Hepatocyte (in vitro differentiated cells): ENCODE measurements around the gene MUC5AC. TPM values are rescaled to one million over a fixed set of nuclear protein-coding genes. Genes with fewer than 3 reads are reported as not detected.

Experiments used
- DNase-seq: peaks from one replicate; pipeline ENCODE4 v3.0.0-alpha.2; 2016; ENCODE audit warnings: low spot score
- H2AFZ ChIP-seq: fragments of 200-600 bp; sonication (generic); 2 replicates; pipeline ENCODE4 v1.6.0; 2016; ENCODE audit warnings: antibody characterized with exemption, mild to moderate bottlenecking
- H3K27ac ChIP-seq: fragments of 200-600 bp; sonication (generic); 2 replicates; pipeline ENCODE4 v1.5.1; 2016; ENCODE audit warnings: mild to moderate bottlenecking
- H3K27me3 ChIP-seq: fragments of 200-600 bp; sonication (generic); 2 replicates; pipeline ENCODE4 v1.6.1; 2016
- H3K36me3 ChIP-seq: fragments of 200-600 bp; sonication (generic); replicated peaks from 2 replicates; pipeline ENCODE4 v1.5.1; 2016; ENCODE audit warnings: low read depth; ENCODE audit not compliant: insufficient read depth
- H3K4me1 ChIP-seq: fragments of 200-600 bp; sonication (generic); 2 replicates; pipeline ENCODE4 v1.5.1; 2016; ENCODE audit warnings: mild to moderate bottlenecking, moderate library complexity; ENCODE audit not compliant: insufficient read depth
- H3K4me2 ChIP-seq: fragments of 200-600 bp; sonication (generic); 2 replicates; pipeline ENCODE4 v1.6.0; 2016
- H3K4me3 ChIP-seq: fragments of 200-600 bp; sonication (generic); 2 replicates; pipeline ENCODE4 v1.5.1; 2016; ENCODE audit warnings: mild to moderate bottlenecking
- H3K79me2 ChIP-seq: fragments of 200-600 bp; sonication (generic); 2 replicates; pipeline ENCODE4 v1.6.0; 2017; ENCODE audit warnings: mild to moderate bottlenecking
- H3K9me2 ChIP-seq: fragments of 200-600 bp; sonication (generic); replicated peaks from 2 replicates; pipeline ENCODE4 v1.6.0; 2017; ENCODE audit warnings: mild to moderate bottlenecking; ENCODE audit not compliant: insufficient read depth
- H3K9me3 ChIP-seq: fragments of 200-600 bp; sonication (generic); 2 replicates; pipeline ENCODE4 v1.5.1; 2016; ENCODE audit warnings: low read depth, mild to moderate bottlenecking
- H4K20me1 ChIP-seq: fragments of 200-600 bp; sonication (generic); 2 replicates; pipeline ENCODE4 v1.6.0; 2016; ENCODE audit warnings: mild to moderate bottlenecking; ENCODE audit not compliant: insufficient read depth, poor library complexity, severe bottlenecking
- EZH2 ChIP-seq: fragments of 200-600 bp; sonication (generic); IDR thresholded peaks from 2 replicates; pipeline ENCODE4 v1.6.1; 2016; ENCODE audit warnings: antibody characterized with exemption, mild to moderate bottlenecking, borderline replicate concordance
- EZH2phosphoT487 ChIP-seq: fragments of 200-600 bp; sonication (generic); IDR thresholded peaks from one replicate; pipeline ENCODE4 v1.6.1; 2018; ENCODE audit warnings: antibody characterized with exemption, mild to moderate bottlenecking, low read depth, moderate library complexity; ENCODE audit not compliant: unreplicated experiment, severe bottlenecking
- WGBS: methylation state at CpG from one replicate; pipeline ENCODE4 v1.1.6; 2016; ENCODE audit warnings: low lambda C conversion rate; ENCODE audit errors: missing lambda C conversion rate; 5-methylcytosine and 5-hydroxymethylcytosine counted together
- polyA plus RNA-seq: library from polyadenylated mRNA; unstranded; fragments of >200 nt; fragmentation: Nextera tagmentation; extraction: Ambion mirVana; gene quantifications from 2 replicates; pipeline ENCODE4 v1.2.1, GENCODE V29; 2016
- total RNA-seq: library from RNA; depleted of rRNA; stranded (reverse); fragments of >200 nt; gene quantifications from 2 replicates; pipeline ENCODE4 v1.2.3, GENCODE V29; 2014
- TF ChIP-seq, protein P1 (sequence below): fragments of 200-600 bp; sonication (generic); IDR thresholded peaks from 2 replicates; pipeline ENCODE4 v1.5.1; 2016; ENCODE audit warnings: antibody characterized with exemption, mild to moderate bottlenecking; ENCODE audit not compliant: poor library complexity

Gene MUC5AC
- total and polyA plus RNA-seq, 2 experiments from 2014 or later: 0.07 to 0.08 TPM

DNA sequence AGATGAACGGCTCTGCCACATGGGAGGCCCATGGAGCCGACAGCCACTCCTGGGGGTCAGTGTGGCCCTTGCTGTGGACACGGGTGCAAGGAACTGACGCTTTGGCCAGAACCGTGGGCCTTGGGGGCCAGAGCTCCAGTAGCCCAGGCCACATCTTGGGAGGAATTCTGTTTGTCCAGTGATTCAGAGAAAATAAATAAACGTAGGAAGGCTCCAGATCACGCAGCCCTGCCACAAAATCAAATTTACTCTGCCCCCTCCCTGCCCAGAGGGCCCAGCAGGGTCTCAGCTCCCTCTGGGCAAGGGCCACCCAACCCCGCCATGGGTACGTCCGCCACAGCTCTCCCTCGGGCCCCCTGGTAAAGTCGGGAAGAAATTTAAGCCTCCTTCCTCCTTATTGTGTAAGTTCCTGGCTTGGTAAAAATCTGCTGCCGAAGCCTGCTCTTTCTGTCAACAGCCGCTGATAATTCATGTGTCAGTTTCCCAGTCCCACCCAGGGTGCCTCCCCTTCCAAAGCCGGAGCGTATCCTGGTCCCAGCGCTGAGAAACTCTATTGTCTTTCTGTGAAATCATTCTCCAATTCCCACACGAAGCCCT, 6.9 kb upstream of the MUC5AC start:
- WGBS: 46% methylated on average over 18 of the region's 18 CpGs
- H3K4me1 ChIP-seq: peaks cover 17% of the 10 kb centered on the region
- DNase-seq: peak; percentile 39

DNA sequence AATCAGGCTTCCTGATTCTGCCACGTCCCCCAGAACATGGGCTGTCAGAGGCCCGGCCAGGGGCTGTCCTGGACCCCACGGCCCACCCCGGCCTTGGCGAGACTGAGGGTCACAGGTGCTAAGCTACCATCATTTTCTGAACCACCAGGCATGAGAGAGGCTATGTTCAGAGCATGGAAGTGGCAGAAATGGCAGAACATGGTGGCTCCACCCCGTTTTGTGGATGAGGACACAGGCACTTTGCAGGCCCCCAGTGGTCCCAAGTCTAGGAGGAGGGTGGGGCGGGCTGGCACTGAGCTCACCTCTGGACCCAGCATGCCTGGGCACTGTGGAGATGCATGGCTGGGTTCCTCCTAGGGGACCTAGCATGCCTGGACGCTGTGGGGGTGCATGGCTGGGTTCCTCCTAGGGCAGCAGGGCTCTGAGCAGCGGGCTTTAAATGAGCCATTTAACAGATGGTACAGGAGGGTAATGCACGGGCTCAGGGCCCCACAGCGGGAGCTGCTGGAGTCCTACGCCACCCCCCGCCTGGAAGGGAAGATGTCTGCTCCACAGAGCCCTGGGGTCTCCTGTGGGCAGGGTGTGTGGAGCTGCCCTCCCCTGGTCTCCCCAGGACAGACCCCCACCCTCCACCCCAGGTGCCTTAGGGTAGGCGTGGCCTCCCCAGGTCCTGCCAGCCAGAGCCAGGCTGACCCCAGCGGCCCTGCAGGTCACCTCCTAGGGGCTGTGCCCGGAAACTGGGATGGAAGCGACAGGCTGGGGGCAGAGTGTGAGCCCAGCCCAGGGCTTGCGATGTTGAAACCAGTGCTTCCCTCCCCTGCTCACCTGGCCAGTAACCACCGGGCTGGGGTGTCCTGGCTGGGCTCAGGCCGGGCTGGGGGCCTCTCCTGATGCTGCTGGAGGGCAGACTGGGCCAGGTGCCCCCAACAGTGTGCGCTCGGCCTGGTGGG, 6.1 kb upstream of the MUC5AC start:
- peak overlapping the region; percentile 74 for H3K27ac ChIP-seq
- no peaks in the 10 kb centered on the region for H3K27me3 ChIP-seq
- no peak overlapping the region for H3K4me2 ChIP-seq
- H3K36me3 ChIP-seq: no peaks in the 10 kb centered on the region
- peaks cover 17% of the 10 kb centered on the region for H3K4me1 ChIP-seq
- H3K9me2 ChIP-seq: no peaks in the 10 kb centered on the region
- no peak overlapping the region for H2AFZ ChIP-seq
- H3K4me3 ChIP-seq: no peak overlapping the region
- no peaks in the 10 kb centered on the region for H4K20me1 ChIP-seq
- H3K79me2 ChIP-seq: no peaks in the 10 kb centered on the region
- no peaks in the 10 kb centered on the region for H3K9me3 ChIP-seq
- DNase-seq: peak; percentile 27
- WGBS: 83% methylated on average over 16 of the region's 22 CpGs
- TF ChIP-seq, protein P1, sequence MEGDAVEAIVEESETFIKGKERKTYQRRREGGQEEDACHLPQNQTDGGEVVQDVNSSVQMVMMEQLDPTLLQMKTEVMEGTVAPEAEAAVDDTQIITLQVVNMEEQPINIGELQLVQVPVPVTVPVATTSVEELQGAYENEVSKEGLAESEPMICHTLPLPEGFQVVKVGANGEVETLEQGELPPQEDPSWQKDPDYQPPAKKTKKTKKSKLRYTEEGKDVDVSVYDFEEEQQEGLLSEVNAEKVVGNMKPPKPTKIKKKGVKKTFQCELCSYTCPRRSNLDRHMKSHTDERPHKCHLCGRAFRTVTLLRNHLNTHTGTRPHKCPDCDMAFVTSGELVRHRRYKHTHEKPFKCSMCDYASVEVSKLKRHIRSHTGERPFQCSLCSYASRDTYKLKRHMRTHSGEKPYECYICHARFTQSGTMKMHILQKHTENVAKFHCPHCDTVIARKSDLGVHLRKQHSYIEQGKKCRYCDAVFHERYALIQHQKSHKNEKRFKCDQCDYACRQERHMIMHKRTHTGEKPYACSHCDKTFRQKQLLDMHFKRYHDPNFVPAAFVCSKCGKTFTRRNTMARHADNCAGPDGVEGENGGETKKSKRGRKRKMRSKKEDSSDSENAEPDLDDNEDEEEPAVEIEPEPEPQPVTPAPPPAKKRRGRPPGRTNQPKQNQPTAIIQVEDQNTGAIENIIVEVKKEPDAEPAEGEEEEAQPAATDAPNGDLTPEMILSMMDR: no peak
- TF ChIP-seq EZH2: no peak

More for the DNA sequence above, 6.9 kb upstream of the MUC5AC start:
- H4K20me1 ChIP-seq: no peaks in the 10 kb centered on the region
- H3K4me2 ChIP-seq: no peak overlapping the region
- no peak for TF ChIP-seq EZH2phosphoT487
- TF ChIP-seq, protein P1: no peak
- TF ChIP-seq EZH2: no peak
- no peak overlapping the region for H3K4me3 ChIP-seq
- H3K9me2 ChIP-seq: no peaks in the 10 kb centered on the region
- no peaks in the 10 kb centered on the region for H3K27me3 ChIP-seq
- H2AFZ ChIP-seq: no peak overlapping the region
- no peaks in the 10 kb centered on the region for H3K79me2 ChIP-seq
- no peaks in the 10 kb centered on the region for H3K36me3 ChIP-seq
- H3K27ac ChIP-seq: peak overlapping the region; percentile 74
- no peaks in the 10 kb centered on the region for H3K9me3 ChIP-seq

DNA sequence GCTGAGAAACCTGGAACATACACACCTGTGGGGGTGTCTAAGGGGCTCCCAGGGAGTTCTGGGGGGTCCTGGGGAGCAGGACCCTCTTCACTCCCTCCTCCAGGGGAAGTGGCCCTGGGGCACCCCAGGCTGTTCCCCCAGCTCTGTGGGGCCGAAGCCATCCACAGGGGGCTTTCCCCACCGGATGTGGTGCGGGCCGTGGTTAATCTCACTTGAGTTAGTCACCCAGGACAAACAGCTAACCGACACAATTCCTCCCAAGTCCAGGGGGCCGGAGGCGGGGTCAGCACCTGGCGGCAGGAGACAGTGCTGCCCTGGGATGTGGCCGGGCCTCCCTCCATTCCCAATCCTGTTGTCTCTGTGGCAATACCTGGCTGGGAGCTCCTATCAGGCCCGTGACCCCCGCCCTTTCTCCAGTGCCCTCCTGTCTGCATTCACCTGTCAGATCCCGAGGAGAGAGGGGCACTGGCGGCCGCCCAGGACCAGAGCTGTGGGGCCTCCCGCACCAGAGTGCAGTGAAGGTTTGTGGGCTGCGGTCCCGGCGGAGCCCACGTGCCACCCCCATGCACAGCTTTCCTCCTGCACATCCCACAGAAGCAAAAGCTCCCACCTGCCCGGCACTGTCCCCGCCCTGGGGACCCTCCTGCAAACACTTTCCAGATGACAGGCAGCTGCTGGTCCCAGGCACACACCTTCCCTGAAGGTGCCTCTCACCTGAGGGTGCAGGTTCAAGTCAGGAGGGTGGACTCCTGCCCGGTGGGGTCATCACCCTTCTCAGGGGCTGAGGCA, 5.2 kb upstream of the MUC5AC start:
- Histone ChIP-seq H2AFZ (no peak overlapping the region), H3K9me3 (no peaks in the 10 kb centered on the region), H3K36me3 (no peaks in the 10 kb centered on the region), H4K20me1 (no peaks in the 10 kb centered on the region), H3K27me3 (no peaks in the 10 kb centered on the region), H3K4me3 (no peak overlapping the region), H3K4me1 (peaks cover 17% of the 10 kb centered on the region), H3K9me2 (no peaks in the 10 kb centered on the region), H3K79me2 (no peaks in the 10 kb centered on the region), H3K27ac (peak overlapping the region; percentile 60), H3K4me2 (no peak overlapping the region)
- WGBS: 70% methylated on average over 22 of the region's 22 CpGs
- TF ChIP-seq EZH2: no peak
- TF ChIP-seq, protein P1: no peak
- no peak for TF ChIP-seq EZH2phosphoT487
- DNase-seq: peak; percentile 57
